ENCODE measurements around the gene CBR1.

Gene CBR1

DNA sequence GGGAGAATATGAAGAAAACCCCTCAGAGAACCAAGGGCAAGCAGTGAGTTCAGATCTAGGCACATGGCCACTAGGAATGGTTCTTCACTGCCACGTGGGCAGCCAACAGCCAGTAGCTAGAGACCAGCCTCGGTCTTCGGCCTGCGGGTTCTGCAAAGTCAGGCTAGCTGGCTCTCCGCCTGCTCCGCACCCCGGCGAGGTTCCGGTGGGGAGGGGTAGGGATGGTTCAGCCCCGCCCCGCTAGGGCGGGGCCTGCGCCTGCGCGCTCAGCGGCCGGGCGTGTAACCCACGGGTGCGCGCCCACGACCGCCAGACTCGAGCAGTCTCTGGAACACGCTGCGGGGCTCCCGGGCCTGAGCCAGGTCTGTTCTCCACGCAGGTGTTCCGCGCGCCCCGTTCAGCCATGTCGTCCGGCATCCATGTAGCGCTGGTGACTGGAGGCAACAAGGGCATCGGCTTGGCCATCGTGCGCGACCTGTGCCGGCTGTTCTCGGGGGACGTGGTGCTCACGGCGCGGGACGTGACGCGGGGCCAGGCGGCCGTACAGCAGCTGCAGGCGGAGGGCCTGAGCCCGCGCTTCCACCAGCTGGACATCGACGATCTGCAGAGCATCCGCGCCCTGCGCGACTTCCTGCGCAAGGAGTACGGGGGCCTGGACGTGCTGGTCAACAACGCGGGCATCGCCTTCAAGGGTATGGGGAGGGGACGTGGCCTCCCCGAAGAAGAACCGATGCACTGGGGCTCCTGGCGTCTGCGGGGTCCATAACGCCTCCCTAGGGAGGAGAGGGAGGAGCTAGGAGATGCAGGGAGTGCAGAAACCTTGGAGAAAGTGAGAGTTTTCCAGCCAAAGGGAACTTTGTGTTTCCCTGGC is at the start of gene CBR1:
Gene CBR1 (plus strand): TSS at position 312 of the 871 bp plus-strand sequence. CDS start 92 bp downstream, at position 404.
- peak; percentile 94 for DNase-seq

DNA sequence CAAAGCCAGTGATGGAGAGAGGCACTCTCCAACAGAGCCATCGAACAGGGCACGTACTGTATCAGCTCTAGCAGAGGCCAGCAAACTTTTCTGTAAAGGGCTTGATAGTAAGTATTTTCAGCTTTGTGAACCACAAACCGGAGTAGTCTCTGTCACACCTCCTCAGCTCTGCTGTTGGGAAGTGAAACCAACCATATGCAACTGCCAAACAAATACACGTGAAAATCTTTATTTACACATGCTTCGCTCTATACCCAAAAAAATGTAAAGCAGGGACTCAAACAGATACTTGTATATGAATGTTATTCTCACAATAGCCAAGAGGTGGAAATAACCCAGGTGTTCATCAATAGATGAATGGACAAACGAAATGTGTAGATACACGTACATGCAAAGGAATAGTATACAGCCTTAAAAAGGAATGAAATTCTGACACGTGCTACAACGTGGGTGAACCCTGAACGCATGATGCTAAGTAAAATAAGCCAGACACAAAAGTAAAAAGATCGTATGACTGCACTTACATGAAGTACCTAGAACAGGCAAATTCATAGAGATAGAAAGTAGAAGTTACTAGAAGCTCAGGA is 48.5 kb upstream of the CBR1 start:
- DNase-seq: no peak

DNA sequence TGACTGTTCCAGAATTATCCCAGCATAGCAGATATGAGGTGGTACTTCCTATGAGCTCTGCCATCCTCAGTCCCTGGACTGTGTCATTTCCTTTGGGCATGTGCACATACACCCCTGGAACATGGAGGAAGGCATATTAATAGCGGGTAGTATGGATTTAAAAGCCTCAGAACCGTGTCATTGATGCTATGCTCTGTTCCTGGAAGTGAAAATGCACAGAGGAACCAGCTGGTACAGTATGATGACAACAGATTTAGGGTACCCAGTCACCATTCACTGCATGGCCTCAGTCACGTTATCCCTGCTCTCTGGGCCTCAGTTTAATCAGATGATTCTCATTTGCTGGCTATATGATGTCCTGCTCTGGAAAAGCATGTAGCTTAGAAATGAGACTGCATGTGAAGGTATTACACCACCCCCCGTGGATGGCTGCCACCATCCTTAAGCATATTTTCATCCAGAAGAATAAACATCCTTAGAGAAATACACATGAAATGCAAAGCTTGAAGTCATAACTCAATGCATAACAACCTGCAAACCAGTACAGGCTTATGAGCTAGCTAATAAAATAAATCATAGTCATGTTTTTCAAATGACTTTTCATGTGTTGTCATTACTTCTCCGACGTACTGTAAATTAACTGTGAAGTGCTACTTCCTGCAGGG is 47.3 kb upstream of the CBR1 start:
- no peak for DNase-seq

DNA sequence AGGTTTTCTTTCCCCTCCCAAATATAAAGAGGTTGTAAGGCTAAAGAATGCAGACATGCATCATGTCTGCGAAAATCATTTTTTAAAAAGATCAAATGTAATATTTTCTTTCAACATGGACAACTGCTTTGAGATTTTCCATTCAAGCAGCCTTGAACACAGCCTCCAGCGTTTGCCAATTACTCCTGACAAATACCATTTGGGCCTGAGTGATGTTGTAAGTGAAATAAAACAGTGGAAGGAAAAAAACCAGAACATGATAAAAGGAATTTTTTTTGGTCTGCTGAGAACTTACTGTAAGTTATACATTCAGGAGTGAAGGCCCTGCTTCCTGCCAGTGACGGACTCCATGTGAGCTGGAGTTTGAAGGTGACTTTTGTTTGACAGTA is 46.7 kb upstream of the CBR1 start:
- DNase-seq: no peak

DNA sequence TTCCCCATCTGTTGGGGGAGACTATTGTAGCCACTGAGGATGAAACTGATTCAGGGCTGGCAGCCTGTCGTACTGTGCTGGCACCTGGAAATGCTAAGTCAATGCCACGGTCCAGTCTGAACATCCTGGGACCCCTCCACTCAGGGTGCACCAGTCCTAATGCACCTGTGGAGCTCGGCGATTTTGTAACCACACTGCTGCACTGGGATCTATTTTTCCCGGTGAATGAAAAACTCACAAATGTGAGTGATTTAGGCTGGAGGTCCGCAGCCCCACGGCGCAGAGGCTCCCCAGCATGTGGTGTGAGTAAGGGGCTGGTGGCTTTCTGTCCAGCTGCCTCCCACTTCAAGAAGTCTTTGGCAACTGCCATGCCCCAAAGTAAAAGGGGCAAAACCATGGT is 45.0 kb upstream of the CBR1 start:
- DNase-seq: no peak

DNA sequence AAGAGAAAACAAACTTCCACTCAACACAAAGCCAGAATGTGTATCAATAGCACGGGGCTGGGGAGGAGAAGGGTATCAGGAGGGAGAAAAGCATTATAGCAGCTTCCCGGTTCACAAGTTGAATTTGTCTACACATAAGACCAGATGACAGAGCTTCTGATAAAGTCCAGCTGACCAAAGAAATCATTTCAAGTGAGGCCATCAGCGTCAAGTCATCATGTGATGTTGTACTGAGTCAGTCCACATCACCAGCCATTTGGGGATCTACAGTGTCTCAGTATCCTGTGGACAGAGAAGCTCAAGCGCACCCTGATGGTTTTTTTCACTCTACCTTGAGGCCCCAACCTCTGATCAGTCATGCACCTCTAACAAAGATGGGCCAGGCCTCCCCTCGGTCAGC is 42.5 kb upstream of the CBR1 start:
- DNase-seq: no peak

DNA sequence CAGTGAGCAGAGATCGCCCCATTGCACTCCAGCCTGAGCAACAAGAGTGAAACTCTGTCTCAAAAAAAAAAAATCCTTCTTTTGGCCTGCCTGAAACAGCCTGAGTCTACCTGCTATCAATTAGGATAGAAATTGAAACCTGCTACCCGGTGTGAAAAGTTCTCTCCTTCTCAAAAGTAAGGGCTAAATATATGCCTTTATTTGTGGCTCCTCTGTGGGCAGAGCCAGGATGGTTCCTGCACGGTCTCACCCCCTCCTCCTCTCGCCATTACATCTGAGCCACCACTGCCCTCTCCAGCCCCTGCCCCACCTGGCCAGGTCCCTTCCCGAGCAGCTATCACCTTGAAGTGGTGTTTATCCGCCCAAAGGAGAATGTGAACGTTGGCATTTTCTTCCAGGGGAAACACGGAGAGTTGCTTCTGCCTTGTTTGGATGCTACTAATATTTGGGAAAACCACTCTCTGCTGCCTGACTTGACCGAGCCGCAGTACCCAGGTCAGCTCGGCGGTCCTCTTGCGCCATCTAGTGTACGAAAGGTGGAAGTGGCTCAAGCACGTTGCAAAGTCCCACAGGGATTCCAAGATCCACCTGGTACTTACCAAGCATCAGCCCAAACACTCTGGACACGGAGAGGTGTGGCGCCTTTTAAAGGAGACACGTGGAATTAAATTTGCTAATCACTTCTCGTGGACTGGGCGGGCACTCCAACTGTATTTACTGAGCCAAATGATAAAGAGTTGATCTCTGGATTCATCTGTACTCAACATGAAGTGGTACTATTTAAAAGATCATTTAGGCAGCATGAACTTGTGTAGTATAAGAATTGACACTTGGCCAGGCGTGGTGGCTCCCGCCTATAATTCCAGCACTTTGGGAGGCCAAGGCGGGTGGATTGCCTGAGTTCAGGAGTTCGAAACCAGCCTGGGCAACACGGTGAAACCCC is 41.4 kb upstream of the CBR1 start:
- DNase-seq: peak; percentile 69

DNA sequence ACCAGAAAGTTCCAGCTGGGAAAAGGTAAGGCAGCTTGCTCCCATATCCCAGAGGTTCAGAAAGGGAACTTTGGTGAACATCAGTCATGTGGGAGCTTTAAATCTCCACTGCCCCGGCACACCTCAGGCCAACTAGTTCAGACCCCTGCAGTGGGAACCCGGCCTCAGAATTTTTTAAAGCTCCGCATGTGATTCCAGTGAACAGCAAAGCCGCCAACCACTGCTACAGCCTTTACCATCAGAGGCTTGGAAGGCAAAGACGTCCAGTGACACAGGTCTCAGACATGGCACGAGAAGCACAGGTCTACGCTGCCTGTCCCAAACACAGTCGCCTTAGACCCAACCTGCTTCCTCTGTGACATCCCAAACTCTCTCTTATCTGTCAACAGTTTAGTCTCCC is 40.5 kb upstream of the CBR1 start:
- DNase-seq: no peak

DNA sequence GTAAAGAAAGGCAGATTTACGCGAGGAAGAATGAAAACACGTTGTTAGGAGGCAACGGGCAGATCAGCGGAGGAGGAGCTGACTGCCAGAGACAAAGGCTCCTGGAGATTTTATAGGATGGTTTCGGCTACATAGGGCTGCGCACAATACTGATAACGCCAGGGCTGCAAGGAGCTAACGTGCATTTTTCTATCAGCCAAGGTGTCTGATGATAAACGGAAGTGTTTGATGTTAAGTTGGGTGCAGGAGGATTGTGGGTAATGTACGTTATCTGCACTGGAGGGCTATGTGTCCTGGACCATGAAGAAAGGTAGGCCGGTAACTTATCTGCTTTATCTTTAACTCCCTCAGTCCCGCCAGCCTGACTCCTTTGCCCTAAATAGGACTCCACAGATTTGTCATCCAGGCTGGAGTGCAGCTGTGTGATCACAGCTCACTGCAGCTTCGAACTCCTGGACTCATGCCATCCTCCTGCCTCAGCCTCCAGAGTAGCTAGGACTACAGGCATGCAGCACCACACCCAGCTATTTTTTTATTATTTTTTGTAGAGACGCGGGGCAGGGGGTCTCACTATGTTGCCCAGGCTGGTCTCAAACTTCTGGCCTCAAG is 39.1 kb upstream of the CBR1 start:
- DNase-seq: no peak

DNA sequence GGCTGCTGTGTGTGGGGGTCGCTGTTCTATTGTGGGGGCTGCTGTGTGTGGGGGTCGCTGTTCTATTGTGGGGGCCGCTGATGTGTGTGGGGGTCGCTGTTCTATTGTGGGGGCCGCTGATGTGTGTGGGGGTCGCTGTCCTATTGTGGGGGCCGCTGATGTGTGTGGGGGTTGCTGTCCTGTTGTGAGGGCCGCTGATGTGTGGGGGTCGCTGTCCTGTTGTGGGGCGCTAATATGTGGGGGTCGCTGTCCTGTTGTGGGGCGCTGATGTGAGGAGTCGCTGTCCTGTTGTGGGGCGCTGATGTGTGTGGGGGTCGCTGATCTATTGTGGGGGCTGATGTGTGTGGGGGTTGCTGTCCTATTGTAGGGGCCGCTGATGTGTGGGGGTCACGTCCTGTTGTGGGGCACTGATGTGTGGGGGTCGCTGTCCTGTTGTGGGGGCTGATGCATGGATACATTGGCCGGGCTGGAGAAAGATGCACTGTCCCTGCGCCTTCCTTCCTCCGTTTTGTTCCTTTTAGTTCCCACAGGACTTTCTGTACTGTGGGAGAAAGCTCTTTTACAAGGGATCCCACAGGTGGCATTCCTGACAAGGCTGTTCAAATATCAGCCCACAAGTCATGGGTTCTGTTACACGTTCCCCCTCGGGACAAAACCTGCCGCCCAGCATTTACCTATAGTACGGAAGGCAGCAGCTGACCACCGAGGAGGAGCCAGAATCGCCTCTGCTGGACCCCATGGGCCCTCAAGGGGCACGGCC is 37.0 kb upstream of the CBR1 start:
- DNase-seq: no peak

DNA sequence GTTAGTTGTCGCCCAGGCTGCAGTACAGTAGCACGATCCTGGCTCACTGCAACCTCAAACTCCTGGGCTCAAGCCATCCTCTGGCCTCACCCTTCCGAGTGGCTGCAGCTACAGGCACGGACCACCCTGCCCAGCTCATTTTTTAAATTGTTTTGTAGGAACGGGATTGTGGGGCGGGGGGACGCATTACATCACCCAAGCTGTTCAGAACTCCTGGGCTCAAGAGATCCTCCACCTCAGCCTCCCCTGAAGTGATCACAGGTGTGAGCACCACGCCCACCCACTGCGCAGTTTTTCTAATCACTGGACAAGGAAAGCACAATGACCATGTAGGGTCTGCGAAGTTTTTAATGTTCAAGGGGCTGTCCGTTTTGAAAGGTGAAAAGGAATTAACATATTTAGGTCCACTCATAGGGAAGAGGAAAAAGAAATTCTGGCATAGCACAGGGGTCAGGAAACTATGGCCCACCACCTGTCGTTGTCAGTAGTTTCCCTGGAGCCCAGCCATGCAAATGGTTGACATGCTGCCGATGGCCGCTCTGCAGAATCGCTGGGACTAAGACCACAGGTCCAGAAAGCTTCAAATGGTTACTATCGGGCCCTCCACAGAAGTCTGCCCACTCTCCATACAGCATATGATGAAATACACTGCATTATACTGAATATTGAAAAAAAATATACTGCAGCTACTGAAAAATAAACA is 35.5 kb upstream of the CBR1 start:
- DNase-seq: no peak

DNA sequence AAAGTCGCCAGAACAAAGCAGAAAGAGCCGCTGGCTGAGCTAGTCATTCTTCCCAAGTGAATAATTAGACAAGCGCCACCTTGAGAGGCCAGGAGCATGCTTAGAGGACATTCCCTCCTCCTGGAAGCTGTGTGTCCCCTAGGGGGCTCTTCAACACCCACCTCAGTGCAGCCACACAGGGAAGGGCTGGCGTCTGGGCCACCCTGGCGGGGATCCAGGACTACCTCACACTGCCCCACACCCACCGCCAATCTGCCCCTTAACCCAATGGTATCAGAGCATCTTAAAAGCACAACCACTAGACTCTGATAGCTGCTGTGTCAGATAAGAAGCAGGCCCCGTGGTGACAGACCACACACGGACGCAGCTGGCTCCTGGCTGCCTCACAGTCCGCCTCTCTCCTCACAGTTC is 34.4 kb upstream of the CBR1 start:
- no peak for DNase-seq

DNA sequence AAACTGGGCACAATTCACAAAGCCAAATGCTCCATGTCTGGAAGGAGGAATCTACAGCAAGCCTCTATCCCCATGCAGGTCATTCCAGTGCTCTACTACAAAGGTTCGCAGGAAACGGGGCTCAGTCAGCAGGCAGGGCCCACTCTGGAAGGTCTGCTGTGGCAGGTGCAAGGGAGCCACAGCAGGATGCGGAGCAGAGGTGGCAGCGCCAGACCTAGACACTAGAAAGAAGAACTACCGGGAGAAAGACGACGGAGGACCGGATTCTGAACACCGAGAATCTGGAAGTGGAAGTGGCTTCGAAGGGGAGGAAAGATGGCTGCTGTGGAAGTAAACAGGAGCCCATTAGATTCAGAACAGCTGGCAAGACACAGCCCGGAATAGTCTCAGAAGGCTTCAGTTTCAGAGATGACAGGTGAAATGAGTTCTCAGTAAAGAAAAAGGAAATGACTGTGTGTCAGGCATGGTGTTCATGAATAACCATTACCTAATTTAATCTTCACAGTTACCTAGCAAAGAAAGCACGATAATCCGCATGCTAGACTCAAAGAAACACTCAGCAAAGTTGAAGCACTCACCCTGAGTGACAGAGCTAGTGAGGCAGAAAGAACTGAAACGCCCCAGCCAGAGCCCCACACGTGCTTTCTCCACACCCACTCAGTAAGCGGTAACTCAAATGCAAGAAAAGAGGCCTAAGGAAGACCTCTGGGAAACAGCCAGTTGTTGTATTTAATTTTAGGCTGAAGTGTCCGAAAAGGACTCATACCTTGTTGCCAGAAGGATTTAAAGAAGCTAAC is 30.9 kb upstream of the CBR1 start:
- DNase-seq: no peak

DNA sequence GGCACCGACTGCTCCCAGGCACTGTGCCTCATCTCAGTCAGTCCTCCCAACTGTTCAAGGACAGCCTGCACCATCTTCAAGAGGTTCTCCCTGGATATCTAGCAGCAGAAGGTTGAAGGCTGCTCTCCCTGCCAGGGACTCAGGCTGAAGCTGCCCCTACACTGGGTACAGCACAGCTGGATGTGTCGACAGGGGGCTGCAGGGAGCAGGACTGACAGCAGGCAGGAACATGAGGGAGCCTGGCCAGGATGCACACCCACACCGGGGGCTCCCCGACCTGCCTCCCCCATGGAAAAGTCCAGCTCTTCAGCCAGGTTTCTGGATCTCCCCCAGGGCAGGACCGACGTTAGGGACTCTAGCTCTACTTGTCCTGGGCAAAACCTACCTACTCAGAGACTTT is 30.0 kb upstream of the CBR1 start:
- no peak for DNase-seq

DNA sequence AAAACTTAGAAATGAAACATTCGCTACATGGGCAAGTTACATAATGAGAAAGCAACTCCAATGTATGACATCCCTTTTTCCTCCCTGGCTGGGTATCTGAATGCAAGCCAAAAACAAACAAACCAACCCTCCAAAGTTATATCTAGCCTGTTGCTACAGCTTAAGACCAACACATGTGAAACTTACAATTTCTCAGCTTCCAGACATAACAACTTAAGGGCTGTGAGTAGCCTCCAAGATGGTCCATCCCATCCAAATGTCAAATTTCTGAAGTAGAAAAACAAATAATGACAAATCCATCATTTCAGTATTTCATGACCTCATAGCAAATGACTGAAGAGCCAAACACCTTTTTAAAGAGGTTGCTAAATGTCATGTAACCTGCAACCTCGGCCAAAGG is 29.4 kb upstream of the CBR1 start:
- no peak for DNase-seq

DNA sequence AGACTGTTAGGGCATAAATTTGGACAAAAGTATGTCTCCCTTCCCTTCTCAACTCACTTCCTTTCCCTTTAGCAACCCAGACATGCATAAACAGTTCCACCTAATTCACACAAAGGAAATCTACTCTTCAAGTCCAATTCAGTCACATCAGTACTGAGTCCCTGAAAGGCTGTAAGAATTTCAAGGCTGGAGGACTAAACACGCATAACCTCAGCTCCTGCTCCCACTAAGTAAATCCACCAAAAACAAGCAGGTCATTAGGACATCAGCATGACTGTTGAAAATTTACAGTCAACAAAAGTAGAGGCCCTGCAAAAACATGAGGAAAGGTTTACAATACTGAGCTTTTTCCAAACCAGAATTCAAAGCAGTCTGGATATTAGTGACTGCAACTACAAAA is 27.9 kb upstream of the CBR1 start:
- no peak for DNase-seq

DNA sequence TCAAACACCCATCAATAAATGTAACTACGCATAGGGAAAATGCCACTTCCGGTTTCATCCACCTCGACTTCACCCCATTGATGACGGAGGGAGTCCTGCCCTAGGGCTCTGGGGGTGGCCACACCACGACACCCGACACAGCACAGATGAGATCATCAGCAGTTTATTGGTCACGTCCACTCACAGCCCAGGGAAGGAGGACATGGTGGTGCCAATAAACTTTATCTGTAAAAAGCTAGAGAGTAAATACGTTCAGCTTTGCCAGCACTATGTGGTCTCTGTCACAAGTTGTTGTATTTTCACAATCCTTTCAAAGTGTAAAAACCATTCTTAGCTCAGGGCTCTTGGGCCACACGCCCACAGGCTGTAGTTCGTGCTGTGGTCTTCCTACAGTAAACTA is 25.8 kb upstream of the CBR1 start:
- no peak for DNase-seq

DNA sequence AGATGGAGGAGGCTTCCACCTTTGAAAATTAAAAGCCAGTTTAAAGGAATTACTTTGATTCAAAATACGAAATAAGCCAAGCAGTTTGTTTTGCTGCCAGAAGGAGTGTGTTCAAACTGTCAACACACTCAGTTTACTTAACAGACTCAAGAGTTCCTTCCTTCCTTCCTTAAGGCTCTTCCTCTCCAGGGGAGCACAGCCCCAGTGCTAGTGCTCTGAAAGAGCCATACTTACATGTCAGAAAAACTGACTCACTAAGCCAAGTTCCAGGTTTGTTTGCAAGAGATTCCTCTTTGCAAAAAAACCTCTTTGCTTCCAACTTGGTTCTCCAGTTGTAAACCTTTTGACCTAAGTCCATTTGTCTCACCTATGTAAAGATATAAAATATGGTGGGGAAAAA is 23.8 kb upstream of the CBR1 start:
- DNase-seq: no peak

DNA sequence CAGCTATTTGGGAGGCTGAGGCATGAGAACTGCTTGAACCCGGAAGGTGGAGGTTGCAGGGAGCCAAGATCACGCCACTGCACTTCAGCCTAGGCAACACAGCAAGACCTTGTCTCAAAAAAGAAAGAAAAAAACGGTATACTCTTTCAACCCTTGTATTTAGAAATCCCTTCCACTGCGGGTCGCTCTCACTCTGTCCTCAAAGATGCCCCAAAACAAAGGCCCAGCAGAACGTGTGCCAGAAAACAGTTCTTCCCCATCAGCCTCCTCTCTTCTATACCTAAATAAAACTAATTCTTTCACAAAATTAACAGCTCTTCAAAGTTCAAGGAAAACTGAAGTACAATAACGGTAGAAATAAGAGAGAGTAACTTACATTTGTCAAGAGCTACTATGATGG is 22.7 kb upstream of the CBR1 start:
- DNase-seq: no peak

DNA sequence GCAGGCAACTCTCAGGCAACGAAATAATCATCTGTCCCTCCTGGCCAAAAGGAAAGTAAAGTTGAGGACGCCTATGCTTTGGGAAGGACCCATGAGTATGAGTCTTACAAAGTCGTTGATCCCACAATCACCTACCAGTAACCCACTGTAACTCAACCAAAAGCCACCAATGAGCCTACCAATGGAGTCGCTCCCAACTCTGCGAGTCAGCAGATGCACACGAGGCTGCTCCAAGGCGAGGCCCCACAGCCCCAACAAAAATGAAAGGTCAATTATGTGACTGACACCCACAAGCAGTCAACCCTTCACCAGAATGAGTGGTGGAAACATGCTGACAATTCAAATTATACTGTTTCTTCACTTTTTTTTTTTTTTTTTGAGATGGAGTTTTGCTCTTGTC is 21.5 kb upstream of the CBR1 start:
- DNase-seq: no peak
